Stimulated activated naive CD8-positive, alpha-beta T cell treated with anti-CD3 and anti-CD28 coated beads, Interleukin-15, Interleukin-2, amounts not matched to agents 100 U/mL and 50 U/mL, for 24 hours (primary cell): ENCODE data around the gene SUFU.
"Not testable (repeated sequence)": the region's sequence is repeated elsewhere in the genome, so short reads cannot be mapped to it uniquely, and the experiment has no call there.

Experiments
- ATAC-seq: fragments of 150-1000 bp; cut with Tn5 transposase; one replicate; pipeline ENCODE4 v1.10.0; 2021
- DNase-seq: peaks from one replicate; pipeline ENCODE4 v3.0.0; 2021

The SUFU gene

DNA sequence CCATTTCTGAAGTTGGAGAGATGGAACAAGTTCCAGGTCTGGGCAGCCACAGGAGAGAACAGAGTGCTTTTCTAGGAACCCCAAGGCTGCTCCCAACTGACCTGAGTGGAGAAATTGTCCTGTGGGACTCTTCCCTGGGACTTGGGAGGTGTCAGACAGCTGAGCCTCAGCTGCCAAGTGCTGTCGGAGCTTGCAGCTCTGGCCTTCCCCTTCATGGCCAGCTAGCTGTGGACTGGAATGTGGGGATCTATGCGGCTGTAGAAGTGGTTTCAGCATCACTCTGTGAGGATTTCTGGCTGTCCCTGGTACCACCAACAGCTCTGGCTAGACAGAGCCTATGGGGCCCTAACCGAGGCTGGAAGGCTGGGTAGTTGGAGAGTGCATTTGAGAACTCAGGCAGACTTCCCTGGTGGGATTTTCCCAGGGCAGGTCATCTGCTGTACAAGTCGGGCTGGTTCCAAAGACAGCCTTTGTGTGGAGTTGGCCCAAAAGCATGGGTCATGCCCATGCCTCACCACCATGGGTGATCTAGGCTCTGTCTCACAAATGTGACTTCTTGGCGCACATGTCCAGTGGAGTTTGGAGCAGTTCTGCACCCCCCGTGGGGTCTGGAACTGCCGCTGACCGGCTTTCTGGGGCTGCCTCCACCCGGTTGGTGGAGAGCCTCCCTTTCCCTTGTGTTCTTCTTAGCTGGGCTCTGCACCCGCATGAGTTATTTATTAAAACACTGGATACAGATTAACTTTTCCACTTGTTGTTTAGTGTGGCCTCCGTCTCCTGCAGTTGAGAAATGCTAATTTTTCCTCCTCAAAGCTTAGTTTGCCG, 10.9 kb downstream of the SUFU start:
- DNase-seq (no peak), ATAC-seq (no peak)

- DNase-seq, result no peak
- no peak for ATAC-seq
These were observed 12.0 kb downstream of the SUFU start for GRCh38 chr10:102515724-102516123.

GRCh38 chr10:102517553-102517952, 13.8 kb downstream of the SUFU start:
- ATAC-seq (no peak), DNase-seq (no peak)

GRCh38 chr10:102519246-102519825, 15.6 kb downstream of the SUFU start:
- DNase-seq (no peak), ATAC-seq (no peak)

GRCh38 chr10:102522874-102523249, 19.1 kb downstream of the SUFU start:
- ATAC-seq (no peak), DNase-seq (no peak)

DNA sequence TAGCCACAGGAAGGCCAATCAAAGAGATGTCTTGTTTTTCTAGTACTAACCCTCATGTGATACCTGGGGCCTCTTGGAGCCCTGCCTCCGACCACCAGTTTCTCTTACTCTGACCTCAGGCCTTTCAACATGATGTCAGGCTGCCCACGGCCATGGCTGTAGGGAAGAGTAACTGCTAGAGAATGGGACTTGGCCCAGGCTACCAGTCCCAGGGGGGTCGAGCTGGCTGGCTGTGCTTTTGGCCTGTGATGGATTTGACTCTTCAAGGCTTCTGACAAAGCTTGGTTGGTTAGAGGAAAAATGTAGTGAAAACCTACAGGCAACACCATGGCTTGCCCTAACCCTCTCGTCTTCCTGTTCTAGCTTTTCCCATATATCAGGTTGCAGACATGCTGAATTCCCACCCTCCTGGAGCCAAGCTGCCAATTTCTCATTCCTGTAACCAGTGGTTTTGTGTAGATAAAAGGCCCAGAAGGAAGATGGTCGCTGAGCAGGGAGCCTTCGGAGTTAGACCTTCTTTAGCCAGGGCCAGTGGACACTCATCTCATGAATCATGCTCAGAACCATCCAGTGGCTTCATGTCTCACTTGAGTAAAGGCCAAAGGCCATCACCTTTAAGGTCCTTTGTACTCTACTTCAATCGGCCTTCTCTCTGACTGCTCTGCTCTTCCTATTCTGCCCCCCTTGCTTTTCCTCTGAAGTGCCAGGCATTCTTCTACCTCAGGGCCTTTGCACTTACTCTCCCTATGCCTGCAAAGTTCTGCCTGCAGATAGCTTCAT, 19.7 kb downstream of the SUFU start:
- ATAC-seq, result peak; percentile 32

DNA sequence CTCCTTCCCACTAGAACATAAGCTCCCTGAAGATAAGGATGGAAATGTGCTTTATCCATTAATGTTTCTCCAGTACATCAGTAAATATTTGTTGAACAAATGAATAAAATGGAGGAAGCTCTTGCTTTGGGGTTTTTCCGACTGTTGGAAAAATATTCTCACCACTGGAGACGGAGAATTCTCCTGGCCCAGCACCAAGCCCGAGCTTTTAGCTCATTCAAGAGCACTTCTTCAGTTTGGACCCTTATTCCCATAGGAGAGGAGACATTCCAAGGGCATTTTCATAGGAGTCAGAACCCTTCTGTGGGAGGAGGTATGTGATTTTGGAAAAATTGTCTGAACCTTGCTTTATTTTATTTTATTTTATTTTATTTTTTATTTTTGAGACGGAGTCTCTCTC, 21.0 kb downstream of the SUFU start:
- DNase-seq, result no peak
- ATAC-seq, result no peak

More for the DNA sequence above, 19.7 kb downstream of the SUFU start:
- no peak for DNase-seq

- no peak for ATAC-seq
- no peak for DNase-seq
These were observed 23.8 kb downstream of the SUFU start for GRCh38 chr10:102527546-102527945.

GRCh38 chr10:102534333-102534732, 30.6 kb downstream of the SUFU start:
- ATAC-seq, result no peak
- no peak for DNase-seq

DNA sequence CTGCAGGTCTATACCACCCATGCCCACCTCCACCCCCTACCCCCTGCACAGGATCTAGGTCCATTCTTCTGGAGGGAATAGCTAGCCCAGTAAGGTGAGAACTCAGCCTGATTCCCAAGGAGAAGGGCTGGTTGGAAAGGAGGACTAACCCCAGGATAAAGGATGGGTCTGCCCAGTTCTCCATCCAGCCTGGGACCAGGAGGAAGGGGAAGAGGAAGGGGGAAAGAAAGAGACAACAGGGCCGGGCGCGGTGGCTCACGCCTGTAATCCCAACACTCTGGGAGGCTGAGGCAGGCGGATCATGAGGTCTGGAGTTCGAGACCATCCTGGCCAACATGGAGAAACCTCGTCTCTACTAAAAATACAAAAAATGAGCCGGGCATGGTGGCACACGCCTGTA, 31.2 kb downstream of the SUFU start:
- not testable (repeated sequence) for DNase-seq, ATAC-seq

DNA sequence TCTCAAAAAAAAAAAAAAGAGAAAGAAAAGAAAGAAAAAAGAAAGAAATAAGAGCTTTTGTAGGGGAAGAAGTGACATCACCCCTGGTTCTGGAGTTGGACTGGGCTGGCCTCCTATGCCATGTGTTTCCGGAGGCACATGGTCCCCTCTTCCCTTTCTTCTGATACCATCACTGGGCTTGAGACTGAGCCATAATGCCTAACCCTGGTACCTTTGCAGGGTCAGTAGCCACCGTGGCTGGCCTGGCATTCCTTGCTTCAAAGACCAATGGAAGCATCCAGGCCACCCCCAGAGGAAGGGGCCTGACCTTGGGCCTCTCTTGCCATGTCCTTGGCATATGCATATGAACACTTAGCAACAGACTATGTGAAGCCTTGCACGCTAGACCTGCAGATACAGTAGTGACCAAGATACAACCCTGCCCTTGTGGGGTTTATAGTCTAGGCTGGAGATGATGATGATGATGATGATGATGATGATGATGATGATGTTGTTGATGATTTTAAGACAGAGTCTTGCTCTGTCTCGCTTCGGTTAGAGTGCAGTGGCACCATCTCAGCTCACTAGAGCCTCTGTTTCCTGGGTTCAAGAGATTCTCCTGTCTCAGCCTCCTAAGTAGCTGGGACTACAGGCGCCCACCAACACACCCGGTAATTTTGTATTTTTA, 31.8 kb downstream of the SUFU start:
- no peak for ATAC-seq
- DNase-seq, result no peak

DNA sequence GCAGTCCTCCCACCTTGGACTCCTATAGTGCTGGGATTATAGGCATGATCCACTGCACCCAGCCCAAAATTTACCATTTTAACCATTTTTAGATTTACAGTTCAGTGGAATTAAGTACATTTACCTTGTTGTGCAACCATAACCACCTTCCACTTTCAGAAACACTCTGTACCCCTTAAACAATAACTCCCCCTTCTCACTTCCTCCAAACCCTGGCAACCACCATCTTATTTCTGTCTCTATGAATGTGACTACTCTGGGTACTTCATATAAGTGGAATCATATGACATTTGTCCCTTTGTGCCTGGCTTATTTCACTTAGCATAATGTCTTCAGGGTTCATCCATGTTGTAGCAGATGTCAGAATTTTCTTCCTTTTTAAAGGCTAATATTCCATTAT, 33.6 kb downstream of the SUFU start:
- ATAC-seq (no peak), DNase-seq (no peak)

- ATAC-seq (no peak), DNase-seq (no peak)
These were observed 34.2 kb downstream of the SUFU start for GRCh38 chr10:102537948-102538347.

- no peak for DNase-seq
- no peak for ATAC-seq
These were observed 35.0 kb downstream of the SUFU start for GRCh38 chr10:102538811-102539210.

- peak; percentile 6 for DNase-seq
- peak; percentile 96 for ATAC-seq
These were observed 36.3 kb downstream of the SUFU start for GRCh38 chr10:102540023-102540422.

DNA sequence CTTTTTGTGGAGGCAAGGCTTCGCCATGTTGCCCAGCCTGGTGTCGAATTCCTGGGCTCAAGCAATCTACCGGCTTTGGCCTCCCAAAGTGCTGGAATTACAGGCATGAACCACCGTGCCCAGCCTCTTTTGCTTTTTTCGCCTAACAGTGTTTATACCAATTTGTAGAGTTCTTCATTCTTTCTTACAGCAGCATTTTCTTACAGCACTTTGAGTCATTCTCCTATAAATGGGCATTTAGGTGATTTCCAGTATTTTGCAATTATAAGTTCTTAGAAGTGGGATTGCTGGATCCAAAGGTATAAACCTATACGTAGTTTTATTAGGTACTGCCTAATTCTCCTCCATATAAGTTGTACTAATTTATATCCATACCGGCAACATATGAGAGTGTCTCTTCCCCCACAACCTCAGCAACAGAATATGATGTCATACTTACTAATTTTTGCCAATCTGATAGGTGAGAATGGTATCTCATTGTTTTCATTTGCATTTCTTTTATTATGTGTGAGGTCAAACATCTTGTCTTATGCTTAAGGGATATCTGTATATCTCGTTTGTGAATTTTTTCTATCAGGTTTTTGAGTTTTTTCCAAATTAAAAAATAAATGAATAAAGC, 39.1 kb downstream of the SUFU start:
- DNase-seq, result no peak
- ATAC-seq, result no peak

GRCh38 chr10:102545265-102545871, 41.6 kb downstream of the SUFU start:
- ATAC-seq, result no peak

DNA sequence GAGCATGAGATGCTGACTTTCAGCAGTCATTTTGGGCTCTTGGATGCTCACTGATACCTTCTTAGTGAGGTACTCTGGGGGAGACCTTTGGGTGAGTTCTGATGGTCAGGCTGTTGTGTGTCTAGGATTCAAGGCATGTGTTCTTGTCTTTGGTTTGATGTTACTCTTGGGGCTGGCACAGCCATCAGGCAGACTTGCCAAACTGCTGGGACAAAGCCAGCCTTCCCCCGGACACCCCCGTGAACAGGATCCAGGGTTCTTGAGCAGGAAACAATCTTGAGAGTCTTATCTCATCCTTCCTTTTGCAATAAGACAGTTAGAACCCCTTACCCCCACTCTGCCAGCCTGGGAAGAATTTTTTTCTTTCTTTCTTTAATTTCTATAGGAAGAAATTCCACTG, 42.2 kb downstream of the SUFU start:
- no peak for ATAC-seq
- no peak for DNase-seq

More at GRCh38 chr10:102545265-102545871, 41.6 kb downstream of the SUFU start:
- no peak for DNase-seq

GRCh38 chr10:102546606-102547320, 43.0 kb downstream of the SUFU start:
- no peak for DNase-seq
- no peak for ATAC-seq

DNA sequence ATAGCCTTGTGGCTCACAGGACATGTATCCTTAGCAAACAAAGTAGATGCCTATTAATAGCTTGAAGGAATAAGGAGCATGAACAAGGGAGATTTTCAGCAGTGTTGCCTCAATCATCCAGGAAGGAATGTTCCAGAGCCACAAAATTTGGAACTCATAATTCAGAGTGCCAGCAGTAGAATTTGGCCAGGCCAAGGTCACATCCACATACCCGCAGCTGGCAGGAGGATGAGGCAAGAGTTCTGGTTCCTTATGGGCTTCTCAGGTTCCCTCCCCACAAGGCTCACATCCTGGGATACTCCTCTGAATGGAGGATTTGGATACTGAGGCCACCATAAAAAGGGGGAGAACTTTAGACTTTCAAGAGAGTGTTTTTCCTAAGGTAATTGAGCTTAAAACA, 45.8 kb downstream of the SUFU start:
- no peak for ATAC-seq
- DNase-seq, result no peak

- DNase-seq (no peak), ATAC-seq (no peak)
These were observed 47.0 kb downstream of the SUFU start for GRCh38 chr10:102550636-102551210.
